HCT116 (cell line): ENCODE measurements around the gene S1PR2.

ENCODE experiments used
- ATF3 ChIP-seq: IDR thresholded peaks from 2 replicates; pipeline ENCODE4 v1.6.1; 2012
- CEBPB ChIP-seq: IDR thresholded peaks from 2 replicates; pipeline ENCODE4 v1.6.1; 2012; ENCODE audit warnings: low read depth
- CTCF ChIP-seq, 3 experiments: fragments of 200-600 bp in 1 of 3; sonication (generic) in 1 of 3; IDR thresholded peaks in 2 of 3; conservative IDR thresholded peaks in 1 of 3; 2 replicates each; pipeline ENCODE4 v1.5.1; 2012 to 2017; ENCODE audit warnings: low read depth in 2 of 3, low read length in 2 of 3, antibody characterized with exemption in 1 of 3, borderline replicate concordance in 1 of 3, control low read depth in 1 of 3, mild to moderate bottlenecking in 1 of 3, mixed read lengths in 1 of 3, mixed run types in 1 of 3, moderate library complexity in 1 of 3; ENCODE audit not compliant: insufficient read depth in 1 of 3
- EZH2 ChIP-seq: fragments of 200-600 bp; sonication (generic); IDR thresholded peaks from 2 replicates; pipeline ENCODE4 v1.6.1; 2017; ENCODE audit warnings: antibody characterized with exemption, mixed run types
- MAX ChIP-seq: IDR thresholded peaks from 2 replicates; pipeline ENCODE4 v1.6.1; 2012
- POLR2A ChIP-seq: IDR thresholded peaks from 2 replicates; pipeline ENCODE4 v1.7.0; 2011; ENCODE audit warnings: borderline replicate concordance; ENCODE audit not compliant: insufficient read depth, insufficient read length; ENCODE audit errors: extremely low read depth
- POLR2AphosphoS5 ChIP-seq: IDR thresholded peaks from 2 replicates; pipeline ENCODE4 v1.6.1; 2011; ENCODE audit warnings: mild to moderate bottlenecking, low read depth, low read length, moderate library complexity
- REST ChIP-seq: IDR thresholded peaks from 2 replicates; pipeline ENCODE4 v1.6.1; 2012; ENCODE audit warnings: low read depth
- YY1 ChIP-seq: IDR thresholded peaks from 2 replicates; pipeline ENCODE4 v1.6.1; 2011; ENCODE audit warnings: low read length, low read depth, moderate library complexity, mild to moderate bottlenecking; ENCODE audit not compliant: insufficient replicate concordance; ENCODE audit errors: extremely low read depth
- ZBTB33 ChIP-seq: IDR thresholded peaks from 2 replicates; pipeline ENCODE4 v1.6.1; 2011; ENCODE audit warnings: mild to moderate bottlenecking, low read length, moderate library complexity; ENCODE audit not compliant: insufficient replicate concordance; ENCODE audit errors: extremely low read depth

- TF ChIP-seq CTCF (IDR thresholded peaks at IDR 0.05 in 2 of 3, conservative IDR thresholded peaks at IDR 0.05 in 1 of 3; ENCODE audit: borderline replicate concordance in 1 of 3, insufficient read depth in 1 of 3, low read depth in 2 of 3, low read length in 2 of 3): no peak
- TF ChIP-seq POLR2A: no peak
- no peak for TF ChIP-seq ZBTB33
- TF ChIP-seq MAX: no peak
- TF ChIP-seq POLR2AphosphoS5: no peak
- no peak for TF ChIP-seq REST
- TF ChIP-seq EZH2: no peak
- no peak for TF ChIP-seq CEBPB
- TF ChIP-seq ATF3: no peak
- no peak for TF ChIP-seq YY1
These were observed 3.9 kb upstream of the S1PR2 start for GRCh38 chr19:10235003-10235402.
